Glomerular visceral epithelial cell (primary cell): ENCODE results near the gene ZNF554.
A peak's percentile ranks its signal among the peaks of the same experiment; 100 is the strongest.

Source experiments
- DNase-seq: peaks from one replicate; pipeline ENCODE4 v3.0.0-alpha.2; 2016; ENCODE audit errors: extremely low spot score

ZNF554 gene

GRCh38 chr19:2819540-2820111, at the start of gene ZNF554:
Gene ZNF554 (plus strand): TSS chr19:2819868. CDS start chr19:2820072, 204 bp downstream.
- DNase-seq, result peak; percentile 97

GRCh38 chr19:2770055-2771013, 49.3 kb upstream of the ZNF554 start:
- no peak for DNase-seq

GRCh38 chr19:2771786-2772674, 47.6 kb upstream of the ZNF554 start:
- DNase-seq, result no peak

GRCh38 chr19:2774083-2774679, 45.5 kb upstream of the ZNF554 start:
- DNase-seq, result no peak

GRCh38 chr19:2774953-2775555, 44.6 kb upstream of the ZNF554 start:
- no peak for DNase-seq

- peak; percentile 76 for DNase-seq
Measured at GRCh38 chr19:2775556-2776430, 43.9 kb upstream of the ZNF554 start.

- DNase-seq, result no peak
Measured at GRCh38 chr19:2777952-2778683, 41.5 kb upstream of the ZNF554 start.

- DNase-seq, result no peak
Measured at GRCh38 chr19:2779121-2779740, 40.4 kb upstream of the ZNF554 start.

- DNase-seq, result no peak
Measured at GRCh38 chr19:2780284-2780683, 39.4 kb upstream of the ZNF554 start.

GRCh38 chr19:2782329-2782935, 37.2 kb upstream of the ZNF554 start:
- no peak for DNase-seq

GRCh38 chr19:2782936-2783780, 36.5 kb upstream of the ZNF554 start, which contains the start of gene SGTA:
Gene SGTA (minus strand): TSS chr19:2783273. CDS start chr19:2769068, 14,205 bp downstream.
- DNase-seq, result peak; percentile 99

GRCh38 chr19:2783781-2784145, 35.9 kb upstream of the ZNF554 start:
- DNase-seq, result no peak

- DNase-seq, result peak; percentile 99
Measured at GRCh38 chr19:2785244-2785997, 34.2 kb upstream of the ZNF554 start, which contains the start of gene THOP1. Gene THOP1 (plus strand): TSS chr19:2785503. CDS start chr19:2785663, 160 bp downstream.

- DNase-seq, result no peak
Measured at GRCh38 chr19:2787115-2787514, 32.6 kb upstream of the ZNF554 start.

GRCh38 chr19:2788237-2788636, 31.4 kb upstream of the ZNF554 start:
- no peak for DNase-seq

- DNase-seq, result no peak
Measured at GRCh38 chr19:2790194-2790556, 29.5 kb upstream of the ZNF554 start.
